Stimulated activated naive CD8-positive, alpha-beta T cell treated with anti-CD3 and anti-CD28 coated beads, Interleukin-15, amount 100 ng/mL, for 72 hours (primary cell): ENCODE measurements around the gene PITRM1.

Experiments used
- ATAC-seq: fragments of 150-1000 bp; cut with Tn5 transposase; 2 replicates; pipeline ENCODE4 v1.10.0; 2021; ENCODE audit warnings: mild to moderate bottlenecking, moderate library complexity
- DNase-seq, 2 donors: peaks; one replicate each; pipeline ENCODE4 v3.0.0; 2021 to 2022
- H3K27ac Mint-ChIP-seq, 2 donors: one replicate each; pipeline ENCODE4 v1.8.0; 2022; ENCODE audit warnings: mild to moderate bottlenecking in 2 of 2, mixed read lengths in 2 of 2, moderate library complexity in 2 of 2
- H3K27me3 Mint-ChIP-seq: one replicate; pipeline ENCODE4 v1.8.0; 2022; ENCODE audit warnings: mixed read lengths
- H3K4me1 Mint-ChIP-seq: one replicate; pipeline ENCODE4 v1.8.0; 2022; ENCODE audit warnings: mild to moderate bottlenecking, mixed read lengths
- H3K4me3 Mint-ChIP-seq, 2 donors: one replicate each; pipeline ENCODE4 v1.8.0; 2022; ENCODE audit warnings: mild to moderate bottlenecking in 2 of 2, mixed read lengths in 2 of 2, moderate library complexity in 1 of 2
- H3K9me3 Mint-ChIP-seq, 2 donors: one replicate each; pipeline ENCODE4 v1.8.0; 2022; ENCODE audit warnings: mixed read lengths in 2 of 2

The PITRM1 gene

GRCh38 chr10:3100093-3100792 is 72.3 kb downstream of the PITRM1 start:
- ATAC-seq = no peak
- Mint-ChIP-seq H3K27me3 (no peaks in the 10 kb centered on the region), H3K4me3 (no peak overlapping the region), H3K27ac (no peak overlapping the region), H3K9me3 (no peaks in the 10 kb centered on the region), H3K4me1 (peaks cover 19% of the 10 kb centered on the region)
- no peak for DNase-seq

DNA sequence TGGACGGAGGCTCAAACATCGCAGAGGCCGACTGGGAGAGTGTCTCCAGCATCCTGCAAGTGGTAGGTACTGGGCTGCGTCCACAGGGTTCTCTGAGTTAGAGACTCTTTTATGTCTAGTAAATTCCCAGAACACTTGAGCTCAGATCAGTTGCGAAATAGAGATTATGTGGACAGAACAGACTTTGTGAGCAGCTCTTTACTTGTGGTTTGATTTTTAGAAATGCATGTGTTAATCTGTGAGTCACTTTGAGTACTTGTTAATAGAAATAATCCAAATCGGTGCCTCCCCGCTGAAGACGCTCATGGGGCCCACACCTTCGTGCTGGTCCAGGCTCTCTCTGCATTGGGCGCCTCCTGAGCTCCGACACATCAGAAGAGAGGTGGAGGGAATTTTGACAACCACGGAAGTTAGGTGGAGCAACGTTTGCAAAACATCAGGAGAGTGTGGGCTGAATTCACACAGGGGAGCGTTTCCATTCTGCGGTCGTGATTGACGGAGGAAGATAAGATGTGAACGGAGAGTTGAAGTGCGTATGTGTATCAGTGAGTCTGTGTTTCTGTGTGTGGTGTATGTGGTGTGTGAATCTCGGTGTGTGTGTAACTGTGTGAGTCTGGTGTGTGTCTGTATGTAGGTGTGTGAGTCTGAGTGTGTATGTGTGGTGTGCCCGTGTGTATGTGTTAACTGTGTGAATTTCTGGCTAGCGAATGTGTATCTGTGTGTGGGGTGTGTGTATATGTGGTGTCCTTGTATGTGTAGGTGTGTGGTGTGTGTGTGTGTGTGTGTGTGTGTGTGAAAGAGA is 73.1 kb downstream of the PITRM1 start:
- ATAC-seq = no peak

GRCh38 chr10:3098689-3099088 is 73.9 kb downstream of the PITRM1 start:
- no peak for DNase-seq
- ATAC-seq = no peak
- H3K4me1 Mint-ChIP-seq = peaks cover 35% of the 10 kb centered on the region
- H3K27ac Mint-ChIP-seq = no peak overlapping the region
- no peaks in the 10 kb centered on the region for H3K9me3 Mint-ChIP-seq
- H3K27me3 Mint-ChIP-seq = no peaks in the 10 kb centered on the region
- H3K4me3 Mint-ChIP-seq = no peak overlapping the region

More for the DNA sequence above, 73.1 kb downstream of the PITRM1 start:
- Mint-ChIP-seq H3K27ac (peak overlapping the region in 1 of 2 donors; percentile 39), H3K4me1 (peaks cover 27% of the 10 kb centered on the region), H3K9me3 (no peaks in the 10 kb centered on the region), H3K4me3 (no peak overlapping the region), H3K27me3 (no peaks in the 10 kb centered on the region)
- no peak for DNase-seq

- no peaks in the 10 kb centered on the region for H3K27me3 Mint-ChIP-seq
These were observed 75.4 kb downstream of the PITRM1 start for GRCh38 chr10:3097160-3097559.

DNA sequence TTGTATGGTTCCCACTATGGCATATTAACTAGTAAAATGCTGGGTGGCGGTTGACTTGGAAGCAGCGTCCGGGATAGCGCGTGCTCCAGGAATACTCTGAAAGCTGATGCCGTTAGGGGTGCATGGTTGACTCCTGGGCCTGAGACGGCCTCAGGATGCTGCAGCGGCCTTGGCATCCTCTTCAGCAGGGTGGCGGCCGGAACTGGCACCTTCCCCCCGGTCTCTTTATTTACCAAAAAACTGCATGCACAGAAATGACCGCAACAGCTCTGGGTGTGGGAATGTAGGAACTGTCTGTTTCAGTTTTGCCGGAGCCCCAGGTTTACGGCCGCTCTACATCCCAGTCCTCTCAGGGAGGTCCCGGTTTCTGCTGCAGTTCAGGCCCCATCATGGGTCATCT is 76.4 kb downstream of the PITRM1 start:
- no peak for ATAC-seq
- Mint-ChIP-seq H3K9me3 (no peaks in the 10 kb centered on the region), H3K27me3 (no peaks in the 10 kb centered on the region), H3K4me3 (peak overlapping the region in 1 of 2 donors; percentile 54), H3K27ac (peak overlapping the region in 1 of 2 donors; percentile 45), H3K4me1 (peaks cover 60% of the 10 kb centered on the region)
- DNase-seq = no peak

More at GRCh38 chr10:3097160-3097559, 75.4 kb downstream of the PITRM1 start:
- no peak for ATAC-seq
- Mint-ChIP-seq H3K9me3 (no peaks in the 10 kb centered on the region), H3K4me3 (no peak overlapping the region), H3K27ac (peak overlapping the region; percentile 45 to 47), H3K4me1 (peaks cover 50% of the 10 kb centered on the region)
- DNase-seq = no peak

GRCh38 chr10:3095373-3096139 is 77.0 kb downstream of the PITRM1 start:
- ATAC-seq = peak; percentile 82
- peak; percentile 37 to 66 for DNase-seq
- Mint-ChIP-seq H3K9me3 (no peaks in the 10 kb centered on the region), H3K4me1 (peaks cover 66% of the 10 kb centered on the region), H3K27ac (peak overlapping the region; percentile 45 to 82), H3K27me3 (no peaks in the 10 kb centered on the region), H3K4me3 (peak overlapping the region; percentile 16 to 54)

DNA sequence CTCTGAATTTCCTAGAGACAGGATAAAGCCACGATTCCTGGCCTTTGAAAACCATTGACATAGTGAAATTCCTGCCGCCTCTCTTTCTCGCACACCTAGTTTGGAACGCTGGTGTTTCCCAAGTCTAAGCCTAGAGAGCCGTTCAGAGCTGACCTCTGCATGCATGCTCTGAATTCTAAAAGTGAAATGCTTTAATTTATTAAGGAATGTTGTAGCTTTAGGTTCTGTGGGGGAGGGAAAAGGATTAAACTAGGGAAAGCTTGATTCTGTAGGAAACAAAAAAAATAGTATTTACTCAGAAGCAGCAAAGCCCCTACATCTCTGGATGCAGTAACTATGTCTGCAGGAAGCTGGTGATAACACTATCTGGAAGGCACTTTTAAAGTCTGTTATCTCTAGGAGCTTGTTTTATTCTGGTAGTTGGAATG is 78.0 kb downstream of the PITRM1 start:
- Mint-ChIP-seq H3K9me3 (no peaks in the 10 kb centered on the region), H3K27me3 (no peaks in the 10 kb centered on the region), H3K27ac (peak overlapping the region; percentile 82 to 84), H3K4me3 (peak overlapping the region; percentile 16 to 31), H3K4me1 (peaks cover 75% of the 10 kb centered on the region)
- DNase-seq (no peak), ATAC-seq (no peak)

DNA sequence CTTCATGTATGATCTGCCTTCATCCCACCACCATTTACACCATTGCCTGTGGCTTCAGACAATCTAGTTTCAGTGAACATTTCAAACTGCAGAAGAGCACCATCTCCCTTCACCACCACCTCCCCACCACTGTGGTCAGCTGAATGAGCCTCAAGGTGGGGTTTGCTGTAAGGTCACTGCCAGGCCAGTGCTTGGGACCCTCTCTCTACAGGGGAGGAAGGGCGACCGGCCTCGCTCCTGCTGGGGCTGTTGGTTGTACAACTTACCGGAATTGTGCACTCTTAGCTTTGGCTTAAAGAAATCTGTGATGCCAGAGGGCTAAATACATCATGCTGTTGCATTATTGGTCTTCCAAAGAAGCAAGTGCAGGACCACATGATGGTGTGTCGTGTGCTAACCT is 78.6 kb downstream of the PITRM1 start:
- H3K27ac Mint-ChIP-seq = peak overlapping the region in 1 of 2 donors; percentile 84
- ATAC-seq (no peak), DNase-seq (no peak)
- no peaks in the 10 kb centered on the region for H3K27me3 Mint-ChIP-seq
- H3K4me1 Mint-ChIP-seq = peaks cover 82% of the 10 kb centered on the region
- no peaks in the 10 kb centered on the region for H3K9me3 Mint-ChIP-seq
- peak overlapping the region; percentile 29 to 57 for H3K4me3 Mint-ChIP-seq

DNA sequence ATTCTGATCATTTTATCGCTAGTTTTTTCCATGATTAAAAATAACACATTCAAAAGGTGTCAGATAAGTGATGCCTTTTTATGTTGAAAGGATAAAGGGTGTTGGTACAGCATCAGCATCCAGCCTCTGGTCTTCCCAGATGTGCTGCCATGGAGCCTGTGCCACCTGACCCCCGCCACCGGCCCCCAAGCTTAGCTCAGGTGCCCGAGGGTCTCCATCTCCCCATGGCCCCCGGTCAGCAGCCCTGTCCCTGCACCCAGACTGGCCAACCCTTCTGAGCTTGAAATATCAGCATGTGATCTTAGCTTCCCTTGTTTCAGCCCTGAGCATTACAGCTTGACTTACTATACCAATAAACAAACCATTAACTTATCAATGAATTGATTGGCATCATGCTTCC is 80.7 kb downstream of the PITRM1 start:
- peak overlapping the region in 1 of 2 donors; percentile 35 for H3K4me3 Mint-ChIP-seq

GRCh38 chr10:3090914-3091787 is 81.4 kb downstream of the PITRM1 start:
- Mint-ChIP-seq H3K27me3 (no peaks in the 10 kb centered on the region), H3K4me3 (peak overlapping the region; percentile 20 to 67), H3K4me1 (peaks cover 86% of the 10 kb centered on the region), H3K27ac (peak overlapping the region; percentile 67 to 94), H3K9me3 (no peaks in the 10 kb centered on the region)
- DNase-seq (peak in 1 of 2 donors; percentile 73), ATAC-seq (peak; percentile 79)

More for the DNA sequence above, 80.7 kb downstream of the PITRM1 start:
- H3K4me1 Mint-ChIP-seq = peaks cover 83% of the 10 kb centered on the region
- H3K27ac Mint-ChIP-seq = peak overlapping the region in 1 of 2 donors; percentile 8
- no peaks in the 10 kb centered on the region for H3K9me3 Mint-ChIP-seq
- ATAC-seq (no peak), DNase-seq (no peak)
- no peaks in the 10 kb centered on the region for H3K27me3 Mint-ChIP-seq

DNA sequence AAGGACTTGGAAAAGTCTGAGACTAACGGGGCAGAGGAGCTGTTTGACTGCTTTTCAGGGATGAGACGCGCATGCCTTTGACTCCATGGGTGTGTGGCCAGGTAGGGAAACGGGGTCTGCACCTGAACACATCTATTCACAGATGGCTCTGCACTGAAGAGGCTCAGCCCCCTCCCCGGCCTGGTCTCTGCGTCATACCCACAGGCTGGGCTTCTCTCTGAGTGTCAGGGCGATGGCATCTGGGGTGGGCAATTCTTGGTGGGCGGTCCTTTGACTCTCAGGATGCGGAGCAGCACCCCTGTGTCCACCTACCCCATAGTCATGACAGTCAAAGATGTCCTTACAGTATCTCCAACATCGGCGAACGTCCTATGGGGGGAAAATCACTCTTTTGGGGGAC is 82.2 kb downstream of the PITRM1 start:
- Mint-ChIP-seq H3K27me3 (no peaks in the 10 kb centered on the region), H3K27ac (peak overlapping the region in 1 of 2 donors; percentile 59)

More for the DNA sequence above, 82.2 kb downstream of the PITRM1 start:
- Mint-ChIP-seq H3K4me3 (no peak overlapping the region), H3K4me1 (peaks cover 80% of the 10 kb centered on the region), H3K9me3 (no peaks in the 10 kb centered on the region)
- DNase-seq (no peak), ATAC-seq (no peak)
